Stimulated activated CD8-positive, alpha-beta memory T cell treated with anti-CD3 and anti-CD28 coated beads, Interleukin-4, amount 100 ng/mL, for 1 hour (primary cell): ENCODE results near the gene CORO7.

ENCODE experiments used
- DNase-seq, 2 donors: peaks; one replicate each; pipeline ENCODE4 v3.0.0-alpha.2; 2020; ENCODE audit warnings: low read depth in 2 of 2, low spot score in 1 of 2

Gene CORO7

GRCh38 chr16:4323071-4323844 is 93.1 kb downstream of the CORO7 start:
- DNase-seq: no peak

DNA sequence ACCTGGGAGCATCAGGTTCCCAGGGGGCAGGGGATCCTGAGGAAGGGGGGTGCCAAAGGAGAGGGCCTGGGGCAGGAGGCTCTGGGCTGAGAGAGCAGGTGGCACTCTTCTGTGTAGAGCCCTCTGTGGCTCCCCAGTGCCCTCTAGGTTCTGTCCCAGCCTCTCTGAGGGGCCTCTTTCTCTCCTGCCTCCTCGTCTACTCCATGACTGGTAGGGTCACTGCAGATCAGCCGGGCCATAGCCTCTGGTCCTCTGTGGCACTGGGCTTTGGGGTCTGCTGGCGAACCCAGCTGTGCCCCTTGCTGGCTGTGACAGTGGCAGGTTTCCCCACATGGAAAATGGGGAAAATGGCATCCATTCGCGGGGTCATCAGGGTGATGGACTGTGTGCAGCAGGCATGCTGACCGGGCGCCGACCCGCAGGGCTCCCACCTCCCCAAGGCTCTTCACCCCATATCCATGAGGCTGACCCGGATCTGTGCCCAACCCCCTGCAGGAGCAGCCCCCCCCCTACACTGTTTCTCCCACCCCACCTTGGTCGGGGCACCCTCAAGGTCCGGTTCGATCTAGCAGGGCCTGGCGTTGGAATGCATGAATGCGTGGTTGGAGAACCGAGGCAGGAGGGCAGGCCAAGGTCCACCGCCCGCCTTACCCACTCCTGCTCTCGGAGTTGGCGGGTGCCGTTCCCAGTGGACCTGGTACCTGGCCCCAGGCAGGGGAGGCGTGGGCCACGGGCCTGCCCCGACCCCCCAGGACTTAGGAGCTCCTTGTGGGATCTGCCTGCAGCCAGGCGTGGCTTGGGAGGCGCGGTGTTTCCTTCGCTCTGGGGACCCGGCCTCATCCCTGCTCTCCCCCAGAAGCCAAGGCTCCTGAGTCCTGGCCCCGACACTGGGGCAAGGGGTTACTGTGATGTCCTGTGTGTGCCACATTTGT is 94.0 kb downstream of the CORO7 start:
- no peak for DNase-seq

GRCh38 chr16:4321286-4322120 is 94.9 kb downstream of the CORO7 start:
- DNase-seq: no peak

- DNase-seq: no peak
These were observed 95.7 kb downstream of the CORO7 start for GRCh38 chr16:4320571-4321137.

DNA sequence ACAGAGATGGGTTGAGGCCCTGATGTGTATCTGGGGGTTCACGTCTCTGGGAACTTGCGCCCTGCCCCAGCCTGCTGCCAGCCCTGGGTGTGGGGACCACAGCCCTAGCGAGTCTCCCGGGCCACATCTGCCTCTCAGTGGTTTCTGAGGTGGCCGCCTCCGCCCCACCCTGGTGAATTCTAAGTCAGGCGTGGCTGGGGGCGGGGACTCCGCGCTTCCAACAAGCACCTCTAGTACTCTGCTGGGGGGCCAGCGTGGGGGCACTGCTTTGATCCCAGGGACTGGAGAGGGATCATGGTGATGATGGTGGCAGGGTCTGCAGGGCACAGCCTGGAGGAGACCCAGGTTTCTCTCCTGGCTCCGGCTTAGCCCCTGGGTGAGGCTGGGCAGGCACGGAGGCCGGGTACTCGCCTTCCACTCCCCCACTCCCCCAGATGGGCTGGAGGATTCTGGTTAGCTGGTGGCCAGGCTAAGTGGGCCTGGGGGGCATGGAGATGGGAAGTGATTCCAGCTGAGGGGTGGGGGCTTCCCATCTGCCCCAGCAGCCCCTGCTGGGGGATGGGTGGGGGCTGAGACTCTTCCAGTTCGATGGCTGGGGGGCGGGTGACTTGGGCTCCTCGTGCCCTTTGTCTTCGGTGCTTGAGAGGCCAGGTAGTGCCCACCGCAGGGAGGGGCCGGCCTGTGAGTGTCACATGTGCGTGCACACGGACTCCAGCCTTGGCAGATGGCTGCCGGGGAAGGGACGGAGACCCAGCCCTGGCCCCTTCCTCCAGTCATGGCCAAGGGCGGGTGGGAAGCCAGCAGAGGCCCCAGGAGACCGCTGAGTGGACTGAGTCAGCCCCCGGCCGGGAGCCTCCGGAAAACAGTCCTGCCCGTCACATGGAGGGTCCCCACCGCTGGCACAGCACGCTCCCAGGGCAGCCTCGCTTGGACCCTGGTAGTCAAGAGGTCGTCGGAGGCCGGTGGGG is 96.7 kb downstream of the CORO7 start:
- no peak for DNase-seq

DNA sequence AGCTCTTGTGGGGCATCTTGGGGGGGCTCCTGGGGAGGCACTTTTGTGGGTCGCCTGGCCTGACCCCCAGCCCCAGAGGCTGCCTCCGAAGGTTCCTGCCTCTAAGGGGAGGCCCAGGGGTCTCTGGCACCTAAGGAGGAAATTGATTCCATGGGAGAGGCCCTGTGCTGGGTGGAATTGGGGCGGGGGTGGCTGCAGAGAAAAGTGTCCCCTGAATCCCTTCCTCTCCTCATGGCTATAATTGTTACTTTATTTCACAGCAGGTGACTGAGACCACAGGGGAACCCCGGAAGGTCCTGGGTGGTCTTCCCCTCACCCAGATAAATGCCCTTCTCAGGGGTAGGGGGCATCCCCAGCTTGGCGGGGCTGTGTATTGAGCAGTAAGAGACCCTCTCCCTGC is 97.4 kb downstream of the CORO7 start:
- DNase-seq: no peak

GRCh38 chr16:4318451-4318910 is 97.9 kb downstream of the CORO7 start:
- no peak for DNase-seq

DNA sequence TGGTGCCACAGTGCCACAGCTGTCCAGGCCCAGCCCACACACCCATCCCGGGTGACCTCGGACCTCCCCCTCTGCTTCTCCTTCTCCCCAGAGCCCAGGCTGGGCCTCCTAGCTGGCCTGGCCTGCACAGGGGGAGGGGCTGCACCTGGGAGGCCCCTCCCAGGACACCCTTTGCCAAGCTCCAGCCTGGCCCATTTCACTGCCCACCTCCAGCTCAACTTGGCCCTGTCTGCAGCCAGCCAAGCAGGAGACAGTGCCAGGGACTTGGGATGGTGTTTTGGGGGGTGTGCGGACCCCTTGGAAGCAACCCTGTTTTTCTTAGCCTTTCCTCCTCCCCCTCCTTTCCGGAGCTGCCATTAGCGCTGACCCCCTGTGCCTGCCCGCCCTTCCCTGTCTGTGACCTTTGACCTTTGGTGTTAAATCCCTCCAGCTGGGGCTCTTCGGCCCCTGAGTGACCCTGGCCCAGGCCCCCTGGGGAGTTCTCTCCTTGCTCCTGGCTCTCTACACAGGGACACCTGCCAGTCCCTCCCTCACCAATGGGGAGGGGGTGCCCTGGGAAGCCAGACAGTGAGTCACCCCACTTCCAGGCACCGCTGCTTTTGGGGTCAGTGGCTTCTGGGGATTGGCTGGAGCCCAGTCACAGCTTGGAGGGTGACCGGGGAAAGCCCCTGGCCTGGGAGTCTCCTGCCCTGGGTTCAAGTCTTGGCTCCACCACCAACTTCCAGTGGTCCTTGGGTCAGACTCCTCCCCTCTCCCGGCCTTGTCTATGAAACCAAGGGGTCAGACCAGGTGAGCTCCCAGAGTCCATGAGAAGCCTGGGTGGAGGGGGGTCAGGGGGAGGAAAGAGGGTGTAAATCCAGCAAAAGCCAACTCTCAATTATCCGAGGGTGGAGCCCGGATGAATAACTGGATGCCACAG is 98.6 kb downstream of the CORO7 start:
- no peak for DNase-seq

GRCh38 chr16:4316864-4317531 is 99.4 kb downstream of the CORO7 start:
- DNase-seq: no peak

DNA sequence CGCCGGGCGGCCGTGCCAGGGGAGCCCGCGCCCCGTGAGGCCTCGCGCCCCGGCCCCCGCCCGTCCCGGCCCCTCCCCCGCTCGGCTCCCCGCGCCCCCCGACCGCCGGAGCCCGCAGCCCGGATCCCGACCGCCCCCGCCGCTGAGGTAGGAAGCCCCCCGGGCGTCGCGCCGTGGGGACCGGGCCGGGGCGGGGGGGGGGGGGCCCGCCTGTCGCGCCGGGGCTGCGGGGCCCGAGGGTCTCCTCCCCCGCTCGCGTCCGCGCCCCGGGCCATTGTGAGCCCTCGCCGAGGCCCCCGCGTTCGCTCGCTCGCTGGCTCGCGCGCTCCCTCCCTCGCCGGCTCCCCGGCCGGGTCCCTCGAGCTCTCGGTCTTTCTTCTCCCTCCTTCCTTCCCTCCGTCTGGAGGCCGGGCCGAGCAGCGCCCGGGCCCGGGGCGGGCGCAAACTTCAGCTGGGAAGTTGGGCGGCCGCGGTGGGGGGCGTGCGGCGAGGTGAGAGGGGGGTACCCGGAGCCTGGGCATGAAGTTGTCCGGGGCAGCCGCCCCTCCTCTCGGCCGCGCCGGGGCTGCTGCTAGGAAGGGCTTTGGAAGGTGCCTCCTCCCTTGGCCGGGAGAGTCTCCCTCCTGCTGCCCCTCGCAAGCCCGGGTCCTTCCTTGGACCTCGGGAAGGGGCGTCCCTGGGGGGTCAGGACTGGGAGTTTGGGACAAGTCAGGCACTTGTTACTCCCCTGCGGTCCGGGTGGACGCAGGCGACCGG is 100.1 kb downstream of the CORO7 start:
- no peak for DNase-seq

DNA sequence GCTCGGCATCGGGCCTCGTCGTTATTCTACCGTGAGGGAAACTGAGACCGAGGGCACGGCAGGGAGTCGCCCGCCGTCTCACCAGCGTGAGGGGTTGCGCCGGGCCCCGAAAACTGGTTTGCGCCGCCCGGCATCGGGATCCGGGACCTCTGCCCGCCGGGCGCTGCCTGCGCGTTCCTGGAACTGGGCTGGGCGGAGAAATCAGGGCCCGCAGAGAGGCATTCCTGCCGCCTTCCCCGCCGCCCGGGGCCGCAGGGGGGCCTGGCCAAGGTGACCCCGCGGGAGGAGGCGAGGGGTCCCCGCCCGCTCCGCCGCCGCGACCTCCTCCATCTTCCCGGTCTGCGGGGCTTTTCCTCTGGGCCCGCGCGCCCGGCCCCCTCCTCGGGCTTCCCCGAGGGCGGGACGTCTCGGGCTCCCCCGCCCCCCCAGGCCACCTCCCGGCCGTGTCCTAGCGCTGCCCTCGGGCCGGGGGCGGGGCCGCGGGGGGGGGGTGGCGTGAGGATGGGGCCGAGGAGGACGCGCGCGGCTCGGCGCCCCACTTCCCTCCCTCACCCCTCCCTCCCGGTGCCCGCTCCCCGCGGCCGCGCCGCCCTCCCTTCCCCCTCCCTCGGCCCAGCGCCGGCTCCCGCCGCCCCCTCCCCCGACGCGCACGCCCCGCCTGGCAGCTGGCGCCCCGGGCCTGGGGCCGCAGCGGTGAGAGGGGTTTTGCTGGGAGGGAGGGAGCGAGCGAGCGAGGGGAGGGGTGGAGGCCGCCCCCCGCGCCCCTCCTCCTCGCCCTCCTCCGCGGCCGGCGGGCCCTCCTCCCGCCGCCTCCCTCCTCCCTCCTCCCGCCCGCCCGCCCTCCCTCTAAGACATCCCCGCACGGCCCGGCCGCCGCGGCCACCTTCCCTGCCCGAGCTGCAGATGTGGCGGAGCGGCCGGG is 100.9 kb downstream of the CORO7 start, which contains the start of gene GLIS2:
TSS of gene GLIS2 (plus strand) at position 882 of the 922 bp plus-strand sequence. CDS start 16,214 bp downstream, outside the sequence.
- no peak for DNase-seq

GRCh38 chr16:4314532-4315185 is 101.7 kb downstream of the CORO7 start:
- no peak for DNase-seq

DNA sequence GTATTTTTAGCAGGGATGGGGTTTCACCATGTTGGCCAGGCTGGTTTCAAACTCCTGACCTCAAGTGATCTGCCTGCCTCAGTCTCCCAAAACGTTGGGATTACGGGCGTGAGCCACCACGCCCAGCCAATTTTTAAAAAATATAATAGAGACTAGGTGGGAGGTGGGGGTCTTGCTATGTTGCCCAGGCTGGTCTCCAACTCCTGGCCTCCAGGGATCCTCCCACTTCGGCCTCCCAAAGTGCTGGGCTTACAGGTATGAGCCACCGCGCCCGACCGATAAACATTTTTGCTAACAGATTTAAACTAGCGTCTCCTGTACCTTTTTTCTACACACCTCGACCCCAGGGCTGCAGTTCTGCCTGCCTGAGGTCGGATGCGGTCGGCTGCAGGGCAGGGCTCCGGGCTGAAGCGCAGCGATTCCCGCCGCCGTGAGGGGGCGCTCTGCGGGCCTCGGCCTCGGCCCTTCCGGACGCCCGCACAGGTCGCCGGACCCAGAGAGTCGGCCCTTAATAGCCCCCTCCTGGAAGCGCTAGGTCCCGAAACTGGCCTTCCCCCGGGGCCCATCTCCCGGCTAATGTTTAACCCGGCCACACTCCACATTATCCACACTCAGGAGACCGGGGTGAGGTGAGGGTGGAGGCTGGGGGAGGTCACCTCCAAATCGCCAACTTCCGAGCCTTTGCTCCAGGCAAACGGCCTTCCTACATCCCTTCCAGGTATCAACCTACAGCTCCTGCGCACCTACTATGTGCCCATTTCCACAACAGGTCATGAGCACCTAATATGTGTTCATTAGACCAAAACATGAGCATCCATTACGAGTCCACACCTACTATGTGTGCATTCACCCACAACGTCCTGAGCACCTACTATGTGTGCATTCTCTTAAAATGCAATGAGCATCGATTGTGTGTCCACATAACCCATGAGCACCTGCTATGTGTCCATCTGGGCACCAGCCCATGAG is 102.5 kb downstream of the CORO7 start:
- no peak for DNase-seq

GRCh38 chr16:4309833-4310266 is 106.5 kb downstream of the CORO7 start:
- DNase-seq: peak in 1 of 2 donors; percentile 32
